Cardiac septum (tissue), 1 donor: ENCODE data around the gene MTHFD1. TPM values are rescaled to one million over a fixed set of nuclear protein-coding genes. Genes with fewer than 3 reads are reported as not detected.

Experiments used
- DNase-seq: peaks from one replicate; pipeline ENCODE4 v3.0.0-alpha.2; 2020; ENCODE audit warnings: low spot score
- intact Hi-C: fragments of 100-400 bp; cut with DNase I; formaldehyde crosslinking; loops from one replicate; pipeline ENCODE4 v1.14.0; 2022
- total RNA-seq: library from RNA; stranded (reverse); fragmentation: NEBNext Ultra II Directional; extraction: Animal tissue kit (Norgen Biotek cat#: 25700); gene quantifications from one replicate; pipeline ENCODE4 v1.2.1, GENCODE V29; 2021
- donor health status: DM: no; HTN: no; CAD: no.

The MTHFD1 gene
- total RNA-seq, 1 donor from 2014 or later, result 46.3 TPM

GRCh38 chr14:64507376-64508156, 119.4 kb downstream of the MTHFD1 start:
- intact Hi-C loops, result no loop called here
- no peak for DNase-seq

- DNase-seq, result no peak
- intact Hi-C loops, result no loop called here
Observed at GRCh38 chr14:64508215-64508776, 120.1 kb downstream of the MTHFD1 start.

- intact Hi-C loops, result no loop called here
- no peak for DNase-seq
Observed at GRCh38 chr14:64509036-64509435, 120.9 kb downstream of the MTHFD1 start.

Other genes starting within 250 kb of the MTHFD1 start
- 0.38 TPM for gene ESR2, start 94.0 kb upstream of the MTHFD1 start, total RNA-seq
- gene AKAP5, start 77.1 kb downstream of the MTHFD1 start, total RNA-seq, result 0.51 TPM
- 21.4 TPM for gene ZBTB25, start 115.5 kb downstream of the MTHFD1 start, total RNA-seq
- gene ZBTB1, start 116.4 kb downstream of the MTHFD1 start, total RNA-seq, result 25.4 TPM
- 74.9 TPM for gene HSPA2, start 152.4 kb downstream of the MTHFD1 start, total RNA-seq
- gene PPP1R36, start 161.6 kb downstream of the MTHFD1 start, total RNA-seq, result 0.94 TPM